Progenitor cell of endocrine pancreas (in vitro differentiated cells): Measurements from ENCODE around the gene ANXA8. TPM values are rescaled to one million over a fixed set of nuclear protein-coding genes. Genes with fewer than 3 reads are reported as not detected.
"Not testable (repeated sequence)": the region's sequence is repeated elsewhere in the genome, so short reads cannot be mapped to it uniquely, and the experiment has no call there.

Source experiments
- DNase-seq: peaks from one replicate; pipeline ENCODE4 v3.0.0; 2021; ENCODE audit warnings: low spot score; ENCODE audit not compliant: unreplicated experiment
- H3K27ac Mint-ChIP-seq: 2 replicates; pipeline ENCODE4 v1.8.0; 2021; ENCODE audit warnings: mild to moderate bottlenecking, moderate library complexity, mixed read lengths
- H3K27me3 Mint-ChIP-seq: 2 replicates; pipeline ENCODE4 v1.8.0; 2021; ENCODE audit warnings: mixed read lengths
- H3K36me3 Mint-ChIP-seq: 2 replicates; pipeline ENCODE4 v1.8.0; 2022; ENCODE audit warnings: mixed read lengths; ENCODE audit not compliant: insufficient read depth
- H3K4me1 Mint-ChIP-seq: 2 replicates; pipeline ENCODE4 v1.8.0; 2021; ENCODE audit warnings: low read depth, mixed read lengths
- H3K4me3 Mint-ChIP-seq: 2 replicates; pipeline ENCODE4 v1.8.0; 2021; ENCODE audit warnings: low read depth, mild to moderate bottlenecking, moderate library complexity, mixed read lengths
- H3K9me3 Mint-ChIP-seq: 2 replicates; pipeline ENCODE4 v1.8.0; 2021; ENCODE audit warnings: low read depth, mixed read lengths
- long read RNA-seq: library from polyadenylated mRNA; unstranded; transcript quantifications from one replicate; pipeline ENCODE4 v2.0.0, GENCODE V29; 2020
- total RNA-seq: library from RNA; stranded (reverse); gene quantifications from 2 replicates; pipeline ENCODE4 v1.2.1, GENCODE V29; 2021

ANXA8 gene, protein sequence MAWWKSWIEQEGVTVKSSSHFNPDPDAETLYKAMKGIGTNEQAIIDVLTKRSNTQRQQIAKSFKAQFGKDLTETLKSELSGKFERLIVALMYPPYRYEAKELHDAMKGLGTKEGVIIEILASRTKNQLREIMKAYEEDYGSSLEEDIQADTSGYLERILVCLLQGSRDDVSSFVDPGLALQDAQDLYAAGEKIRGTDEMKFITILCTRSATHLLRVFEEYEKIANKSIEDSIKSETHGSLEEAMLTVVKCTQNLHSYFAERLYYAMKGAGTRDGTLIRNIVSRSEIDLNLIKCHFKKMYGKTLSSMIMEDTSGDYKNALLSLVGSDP
- total RNA-seq, result not detected in 2 replicates
- long read RNA-seq, result 0 reads

DNA sequence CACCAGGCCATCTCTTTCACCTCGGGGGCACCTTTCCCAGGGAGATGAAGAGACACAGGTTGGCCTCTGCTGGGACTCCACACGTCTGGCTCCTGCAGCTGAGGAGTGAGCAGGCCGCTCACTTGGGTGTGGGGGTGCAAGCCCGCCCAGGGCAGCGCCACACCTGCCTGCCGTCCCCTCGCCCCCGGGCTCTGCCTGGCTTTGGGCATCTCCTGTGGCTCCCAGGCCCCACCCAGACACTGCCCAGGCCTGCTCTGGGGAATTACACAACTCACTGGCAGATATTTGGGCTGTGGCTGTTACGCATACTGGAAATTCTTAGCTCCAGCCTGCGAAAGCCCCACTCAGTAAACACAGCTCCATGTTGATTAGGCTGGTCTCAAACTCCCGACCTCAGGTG, at the start of gene ANXA8:
TSS of gene ANXA8 (minus strand) at position 193 of the 400 bp plus-strand sequence. CDS start at position 11, 182 bp downstream.
- not testable (repeated sequence) for H3K4me3 Mint-ChIP-seq, H3K9me3 Mint-ChIP-seq, H3K27ac Mint-ChIP-seq, DNase-seq, H3K27me3 Mint-ChIP-seq, H3K4me1 Mint-ChIP-seq, H3K36me3 Mint-ChIP-seq

DNA sequence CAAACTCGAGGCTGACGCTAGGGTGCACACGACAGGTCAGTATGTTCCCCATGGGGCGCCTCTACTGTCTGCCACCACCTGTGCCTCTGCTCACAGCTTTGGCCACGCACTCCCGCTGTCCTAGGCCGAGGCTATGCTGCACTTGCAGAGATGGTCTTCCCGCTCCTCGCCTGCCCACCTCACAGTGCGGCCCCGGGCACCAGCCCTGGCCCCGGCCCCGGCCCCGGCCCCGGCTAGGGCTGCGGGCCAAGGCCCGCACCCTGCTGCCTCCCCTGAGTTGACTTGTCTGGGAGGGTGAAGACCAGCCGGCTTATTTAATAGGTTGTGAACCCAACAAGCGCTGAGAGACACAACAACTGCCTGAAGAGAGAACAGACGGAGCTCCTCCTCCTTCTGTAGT, 39.6 kb upstream of the ANXA8 start, which contains the start of gene AGAP9:
TSS of gene AGAP9 (minus strand) at position 164 of the 400 bp plus-strand sequence. CDS start at position 52, 112 bp downstream.
- not testable (repeated sequence) for H3K36me3 Mint-ChIP-seq

DNA sequence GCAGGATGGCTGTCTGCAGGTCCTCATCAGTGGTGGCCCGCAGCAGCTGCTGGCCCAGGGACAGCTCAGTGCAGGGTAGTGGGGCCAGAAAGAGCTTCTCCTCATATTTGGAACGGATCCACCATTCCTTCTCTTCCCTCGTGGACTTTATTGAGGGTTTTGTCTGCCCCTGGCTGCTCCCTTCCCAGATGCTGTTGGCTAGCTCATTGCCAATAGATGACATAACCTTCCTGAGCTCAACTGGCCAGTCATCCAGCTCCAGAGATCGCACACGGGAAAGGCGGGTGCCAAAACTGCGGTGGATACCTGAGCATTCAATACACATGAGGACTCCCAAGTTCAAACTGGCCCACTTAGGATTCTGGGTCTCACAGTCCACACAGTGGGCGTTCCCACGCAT, 18.4 kb upstream of the ANXA8 start:
- not testable (repeated sequence) for H3K9me3 Mint-ChIP-seq, H3K36me3 Mint-ChIP-seq, H3K27me3 Mint-ChIP-seq, H3K4me1 Mint-ChIP-seq, H3K27ac Mint-ChIP-seq, H3K4me3 Mint-ChIP-seq, DNase-seq

More for the DNA sequence above, 39.6 kb upstream of the ANXA8 start, which contains the start of gene AGAP9:
- H3K27me3 Mint-ChIP-seq, H3K4me1 Mint-ChIP-seq, DNase-seq, H3K4me3 Mint-ChIP-seq, H3K27ac Mint-ChIP-seq, H3K9me3 Mint-ChIP-seq: not testable (repeated sequence)

DNA sequence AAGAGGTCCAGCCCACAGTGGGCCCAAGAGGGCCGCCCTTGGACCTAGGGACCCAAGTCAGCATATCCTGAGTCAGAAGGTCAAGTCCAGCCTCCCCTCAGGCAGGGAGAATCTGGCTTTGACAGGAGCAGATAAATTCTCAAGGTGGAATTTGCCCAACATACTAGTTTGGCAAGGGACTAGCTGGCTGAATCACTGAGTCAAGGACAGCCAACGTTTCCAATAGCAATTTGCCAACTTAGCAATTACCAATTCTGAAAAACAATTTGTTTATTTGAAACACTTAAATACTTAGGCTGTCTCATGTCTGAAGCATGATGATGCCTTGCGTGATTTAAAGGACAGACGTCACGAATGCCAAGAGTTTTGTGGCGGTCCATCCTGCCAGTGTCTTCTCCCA, 10.3 kb upstream of the ANXA8 start:
- H3K4me1 Mint-ChIP-seq, H3K36me3 Mint-ChIP-seq, H3K9me3 Mint-ChIP-seq, H3K27ac Mint-ChIP-seq, H3K27me3 Mint-ChIP-seq, H3K4me3 Mint-ChIP-seq, DNase-seq: not testable (repeated sequence)

DNA sequence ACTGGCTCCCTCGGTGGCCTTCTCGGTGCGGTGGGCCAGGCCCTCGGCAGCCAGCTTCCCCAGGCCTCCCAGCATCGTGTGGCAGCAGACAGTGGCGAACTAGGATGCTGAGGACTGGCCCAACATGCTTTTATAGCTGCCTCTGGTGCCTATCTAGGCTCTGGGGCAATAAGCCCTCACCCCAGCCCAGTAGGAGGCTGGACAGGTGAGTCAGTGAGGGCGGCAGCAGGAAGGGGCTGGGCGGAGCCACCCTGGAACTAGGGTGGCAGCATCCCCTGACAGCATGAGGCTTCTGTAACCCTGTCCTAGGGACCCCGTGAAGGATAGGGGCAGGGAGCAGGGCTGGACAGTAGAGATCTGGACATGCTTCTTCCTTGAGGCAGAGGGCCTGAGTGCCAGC, 7.7 kb upstream of the ANXA8 start, which contains the start of gene FAM25G:
TSS of gene FAM25G (minus strand) at position 101 of the 400 bp plus-strand sequence. CDS start at position 75, 26 bp downstream.
- not testable (repeated sequence) for H3K9me3 Mint-ChIP-seq, H3K27ac Mint-ChIP-seq

DNA sequence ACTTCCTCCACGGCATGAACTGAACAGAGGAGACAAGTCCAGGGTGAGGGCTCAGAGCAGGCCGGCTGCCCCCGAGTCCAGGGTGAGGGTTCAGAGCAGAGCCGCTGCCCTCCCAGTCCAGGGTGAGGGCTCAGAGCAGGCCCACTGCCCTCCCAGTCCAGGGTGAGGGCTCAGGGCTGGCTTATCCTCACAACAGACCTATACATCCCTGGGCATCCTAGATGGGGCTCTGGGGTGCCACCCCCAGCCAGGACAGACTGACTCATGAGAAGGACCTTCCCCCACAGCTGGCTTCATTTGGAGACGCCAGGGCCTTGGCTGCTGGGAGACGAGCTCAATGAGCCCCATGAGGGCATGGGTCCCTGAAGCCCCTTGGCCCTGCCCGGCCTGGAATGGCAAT, 5.7 kb upstream of the ANXA8 start:
- H3K36me3 Mint-ChIP-seq, H3K4me1 Mint-ChIP-seq, DNase-seq, H3K27me3 Mint-ChIP-seq, H3K27ac Mint-ChIP-seq, H3K4me3 Mint-ChIP-seq, H3K9me3 Mint-ChIP-seq: not testable (repeated sequence)

More for the DNA sequence above, 7.7 kb upstream of the ANXA8 start, which contains the start of gene FAM25G:
- not testable (repeated sequence) for H3K27me3 Mint-ChIP-seq, H3K4me3 Mint-ChIP-seq, H3K36me3 Mint-ChIP-seq, H3K4me1 Mint-ChIP-seq, DNase-seq

DNA sequence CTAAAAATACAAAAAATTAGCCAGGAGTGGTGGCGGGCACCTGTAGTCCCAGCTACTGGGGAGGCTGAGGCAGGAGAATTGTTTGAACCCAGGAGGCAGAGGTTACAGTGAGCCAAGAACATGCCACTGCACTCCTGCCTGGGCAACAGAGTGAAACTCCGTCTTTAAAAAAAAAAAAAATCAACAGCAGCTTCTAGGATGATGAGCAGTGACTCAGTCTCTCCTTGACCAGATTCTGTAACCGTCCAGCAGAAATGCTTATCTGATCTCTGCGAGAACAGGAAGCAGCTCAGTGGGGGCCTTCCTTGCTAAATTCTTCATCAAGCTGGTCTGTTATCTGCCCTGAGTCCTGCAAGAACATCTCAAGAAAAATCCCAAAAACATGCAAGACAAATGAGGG, 2.0 kb upstream of the ANXA8 start:
- not testable (repeated sequence) for H3K9me3 Mint-ChIP-seq, H3K36me3 Mint-ChIP-seq, DNase-seq, H3K27ac Mint-ChIP-seq, H3K4me1 Mint-ChIP-seq, H3K27me3 Mint-ChIP-seq, H3K4me3 Mint-ChIP-seq

DNA sequence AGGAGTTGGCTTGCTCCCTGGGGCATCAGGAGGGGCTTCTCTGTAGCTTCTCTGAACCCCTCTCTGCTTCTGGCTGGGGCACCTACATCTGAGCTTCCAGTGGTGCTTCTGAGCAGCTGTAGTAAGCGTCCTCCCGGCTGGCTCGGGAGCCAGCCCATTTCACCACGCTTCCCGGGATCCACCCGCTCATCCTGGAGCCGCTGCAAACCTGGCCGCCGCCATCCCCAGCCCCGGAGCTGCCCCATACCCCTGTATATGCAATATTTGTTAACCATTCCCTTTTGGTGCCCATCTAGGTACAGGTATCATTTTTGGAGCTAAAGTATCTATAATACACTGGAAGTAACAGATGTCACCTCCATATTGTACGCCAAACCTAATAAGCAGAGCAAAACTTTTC, 871 bp upstream of the ANXA8 start:
- not testable (repeated sequence) for DNase-seq, H3K27me3 Mint-ChIP-seq, H3K4me1 Mint-ChIP-seq, H3K27ac Mint-ChIP-seq, H3K36me3 Mint-ChIP-seq, H3K9me3 Mint-ChIP-seq, H3K4me3 Mint-ChIP-seq

DNA sequence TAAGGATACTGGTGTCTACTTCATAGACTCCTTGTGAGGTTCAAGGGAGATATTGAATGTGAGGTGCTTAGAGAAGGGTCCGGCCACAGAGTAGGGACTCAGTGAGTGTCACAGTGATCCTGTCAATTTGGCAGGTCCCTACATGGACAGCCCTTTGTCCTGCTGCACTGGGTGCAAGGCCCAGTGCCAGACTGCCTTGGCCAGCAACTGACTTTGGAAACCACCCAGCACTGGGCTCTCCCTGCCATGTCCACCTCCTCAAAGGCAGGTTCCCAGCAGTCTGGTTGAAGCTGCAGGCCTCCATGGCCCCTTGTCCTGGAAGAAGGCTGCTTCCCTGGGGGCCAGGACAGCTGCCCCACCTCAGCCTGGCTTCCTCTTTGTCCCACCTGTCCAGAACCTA, 1.5 kb downstream of the ANXA8 start:
- DNase-seq, H3K27ac Mint-ChIP-seq, H3K27me3 Mint-ChIP-seq, H3K9me3 Mint-ChIP-seq, H3K4me3 Mint-ChIP-seq, H3K4me1 Mint-ChIP-seq, H3K36me3 Mint-ChIP-seq: not testable (repeated sequence)

DNA sequence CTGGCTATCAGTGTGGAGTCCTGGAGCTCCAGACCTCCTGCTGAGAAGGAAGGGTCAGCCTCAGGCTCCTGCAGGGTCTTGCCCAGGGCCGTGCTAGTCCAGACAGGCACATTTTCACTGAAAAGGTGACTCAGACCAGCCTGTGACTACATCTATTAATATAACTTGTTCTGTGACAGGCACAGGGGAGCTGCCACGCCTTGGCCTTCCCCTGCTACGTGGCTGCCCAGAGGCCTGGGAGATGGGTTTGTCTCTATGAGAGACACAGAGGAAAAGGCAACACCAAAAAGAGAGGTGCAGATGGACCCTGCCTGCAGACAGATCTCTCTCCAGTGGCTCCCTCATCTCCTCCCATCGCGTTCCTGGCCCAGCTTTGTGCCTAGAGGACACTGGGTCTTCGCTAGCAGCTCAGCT, 2.1 kb downstream of the ANXA8 start:
- H3K27ac Mint-ChIP-seq, H3K4me3 Mint-ChIP-seq, H3K36me3 Mint-ChIP-seq, H3K9me3 Mint-ChIP-seq, H3K27me3 Mint-ChIP-seq, H3K4me1 Mint-ChIP-seq, DNase-seq: not testable (repeated sequence)

DNA sequence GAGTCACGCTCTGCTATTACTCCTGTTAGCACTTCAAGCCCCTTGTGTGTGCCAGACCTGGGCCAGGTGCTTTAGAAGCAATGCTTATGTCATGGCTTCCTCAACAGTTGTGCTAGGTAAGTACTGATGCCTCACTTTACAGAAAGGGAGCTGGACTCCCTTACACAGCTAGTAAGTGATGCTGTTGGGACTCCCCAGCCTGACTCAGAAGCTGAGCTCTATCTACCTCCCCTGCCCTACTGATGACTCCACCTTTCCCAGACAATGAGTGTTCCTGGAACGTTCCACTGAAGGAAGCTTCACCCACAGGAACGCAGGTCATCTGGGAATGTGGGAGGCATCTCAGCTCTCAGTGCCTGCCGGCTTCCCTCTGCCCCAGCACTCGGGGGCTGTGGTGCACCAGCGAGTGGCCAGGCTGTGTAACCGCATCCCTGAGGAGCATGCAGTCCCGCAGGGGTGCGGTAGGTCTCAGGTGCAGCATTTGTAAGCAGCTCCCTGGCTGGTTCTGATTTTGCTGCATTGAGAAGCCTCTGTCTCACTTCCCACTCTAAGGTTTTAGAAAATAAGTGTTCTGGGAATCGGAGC, 2.6 kb downstream of the ANXA8 start:
- not testable (repeated sequence) for H3K27me3 Mint-ChIP-seq, DNase-seq, H3K27ac Mint-ChIP-seq, H3K4me3 Mint-ChIP-seq, H3K4me1 Mint-ChIP-seq, H3K36me3 Mint-ChIP-seq, H3K9me3 Mint-ChIP-seq

DNA sequence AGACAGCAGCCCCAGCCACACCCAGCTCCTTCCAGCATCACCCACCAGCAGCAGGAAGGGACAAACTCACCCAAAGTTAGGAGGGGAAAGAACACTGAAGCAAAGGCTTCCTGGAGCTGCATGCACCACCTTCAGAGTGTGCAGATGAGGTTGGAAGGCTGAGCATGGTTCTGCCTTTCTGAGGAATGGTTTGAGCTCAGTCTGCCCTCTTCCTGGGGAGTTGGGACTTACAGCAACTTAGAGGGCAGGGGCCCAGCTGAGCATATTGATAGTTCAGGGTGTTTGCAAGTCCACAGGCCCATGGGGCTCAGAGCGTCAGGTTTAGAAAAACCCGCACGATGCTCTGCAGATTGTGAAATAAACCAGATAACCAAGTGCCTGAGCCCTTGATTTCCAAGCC, 3.8 kb downstream of the ANXA8 start:
- H3K4me3 Mint-ChIP-seq, H3K27me3 Mint-ChIP-seq, H3K4me1 Mint-ChIP-seq, DNase-seq, H3K36me3 Mint-ChIP-seq, H3K9me3 Mint-ChIP-seq, H3K27ac Mint-ChIP-seq: not testable (repeated sequence)

DNA sequence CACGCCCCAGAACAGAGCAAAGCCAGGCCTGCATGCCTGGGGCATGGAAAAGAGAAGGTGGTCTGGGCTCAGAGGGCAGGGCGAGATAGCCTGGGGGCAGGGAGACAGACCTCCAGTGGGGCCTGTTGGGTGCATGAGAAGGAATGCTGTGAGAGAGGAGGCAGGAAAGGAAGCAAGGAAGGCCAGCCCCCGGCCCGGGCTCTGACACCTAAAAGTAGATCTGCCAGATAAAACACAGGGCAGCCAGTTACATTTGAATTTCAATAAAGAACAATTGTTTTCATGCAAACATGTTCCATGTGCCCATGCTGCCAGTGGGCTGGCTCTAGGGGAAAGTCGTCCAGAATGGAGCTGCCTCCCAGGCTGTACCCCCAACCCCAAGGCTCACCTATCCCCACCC, 5.8 kb downstream of the ANXA8 start:
- H3K4me1 Mint-ChIP-seq, H3K27ac Mint-ChIP-seq, H3K36me3 Mint-ChIP-seq, H3K27me3 Mint-ChIP-seq, DNase-seq, H3K4me3 Mint-ChIP-seq, H3K9me3 Mint-ChIP-seq: not testable (repeated sequence)
